H9 (cell line): ENCODE data around the gene PPBP. TPM values are rescaled to one million over a fixed set of nuclear protein-coding genes. Genes with fewer than 3 reads are reported as not detected.

Experiments
- DNase-seq: peaks from one replicate; pipeline ENCODE4 v3.0.0-alpha.2; 2017
- H2AFZ ChIP-seq: one replicate; pipeline ENCODE4 v1.6.1; 2013; ENCODE audit warnings: mild to moderate bottlenecking, low read length, control low read depth, moderate library complexity
- H2AK5ac ChIP-seq: 2 replicates; pipeline ENCODE4 v1.6.1; 2013; ENCODE audit warnings: low read length, control low read depth, mixed read lengths; ENCODE audit not compliant: insufficient read length
- H2BK120ac ChIP-seq: one replicate; pipeline ENCODE4 v1.6.1; 2013; ENCODE audit warnings: low read depth, mild to moderate bottlenecking, low read length, control low read depth, inconsistent platforms; ENCODE audit not compliant: poor library complexity, severe bottlenecking
- H2BK12ac ChIP-seq: 2 replicates; pipeline ENCODE4 v1.6.1; 2013; ENCODE audit warnings: low read length, control low read depth, mixed read lengths, low read depth; ENCODE audit not compliant: insufficient read length
- H2BK15ac ChIP-seq: 2 replicates; pipeline ENCODE4 v1.6.1; 2013; ENCODE audit warnings: low read depth, low read length, control low read depth
- H2BK20ac ChIP-seq: one replicate; pipeline ENCODE4 v1.6.1; 2013; ENCODE audit warnings: low read depth, mild to moderate bottlenecking, low read length, control low read depth, inconsistent platforms; ENCODE audit not compliant: poor library complexity, severe bottlenecking
- H2BK5ac ChIP-seq: 2 replicates; pipeline ENCODE4 v1.6.1; 2013; ENCODE audit warnings: low read length, control low read depth, mixed read lengths; ENCODE audit not compliant: insufficient read length
- H3K14ac ChIP-seq: 2 replicates; pipeline ENCODE4 v1.6.1; 2013; ENCODE audit warnings: low read length, control low read depth; ENCODE audit not compliant: insufficient read depth
- H3K18ac ChIP-seq: 2 replicates; pipeline ENCODE4 v1.6.1; 2013; ENCODE audit warnings: low read depth, mild to moderate bottlenecking, mixed read lengths, low read length, control low read depth; ENCODE audit not compliant: insufficient read length
- H3K23ac ChIP-seq: 2 replicates; pipeline ENCODE4 v1.6.1; 2013; ENCODE audit warnings: low read length, control low read depth, mixed read lengths, low read depth; ENCODE audit not compliant: insufficient read length
- H3K23me2 ChIP-seq: 2 replicates; pipeline ENCODE4 v1.6.1; 2013; ENCODE audit warnings: low read depth, mild to moderate bottlenecking, mixed read lengths, low read length, control low read depth; ENCODE audit not compliant: insufficient read length, poor library complexity, severe bottlenecking
- H3K27ac ChIP-seq: 2 replicates; pipeline ENCODE4 v1.5.1; 2013; ENCODE audit warnings: low read length, control low read depth, mixed read lengths, low read depth; ENCODE audit not compliant: insufficient read length
- H3K27me3 ChIP-seq: 2 replicates; pipeline ENCODE4 v1.6.1; 2013; ENCODE audit warnings: low read length, control low read depth, inconsistent platforms; ENCODE audit not compliant: insufficient read depth
- H3K4ac ChIP-seq: 2 replicates; pipeline ENCODE4 v1.6.1; 2013; ENCODE audit warnings: low read depth, mild to moderate bottlenecking, control low read depth, inconsistent platforms, low read length, moderate library complexity
- H3K4me1 ChIP-seq: 2 replicates; pipeline ENCODE4 v1.6.1; 2013; ENCODE audit warnings: low read length, control low read depth, inconsistent platforms; ENCODE audit not compliant: insufficient read depth
- H3K4me2 ChIP-seq: 2 replicates; pipeline ENCODE4 v1.6.1; 2013; ENCODE audit warnings: low read length, control low read depth, mixed read lengths; ENCODE audit not compliant: insufficient read length, insufficient read depth
- H3K56ac ChIP-seq: 2 replicates; pipeline ENCODE4 v1.6.1; 2013; ENCODE audit warnings: low read depth, mild to moderate bottlenecking, mixed read lengths, low read length, control low read depth; ENCODE audit not compliant: insufficient read length
- H3K79me1 ChIP-seq: 2 replicates; pipeline ENCODE4 v1.6.1; 2013; ENCODE audit warnings: low read depth, mild to moderate bottlenecking, moderate library complexity, low read length, control low read depth, inconsistent platforms; ENCODE audit not compliant: insufficient read depth, poor library complexity, severe bottlenecking
- H3K79me2 ChIP-seq: 2 replicates; pipeline ENCODE4 v1.6.1; 2013; ENCODE audit warnings: low read length, control low read depth, inconsistent platforms; ENCODE audit not compliant: insufficient read depth
- H3K9ac ChIP-seq: 2 replicates; pipeline ENCODE4 v1.6.1; 2013; ENCODE audit warnings: low read length, control low read depth, mixed read lengths; ENCODE audit not compliant: insufficient read length; ENCODE audit errors: extremely low read depth
- H3K9me3 ChIP-seq: one replicate; pipeline ENCODE4 v1.6.1; 2013; ENCODE audit warnings: low read depth, low read length, inconsistent platforms; ENCODE audit not compliant: control insufficient read depth
- H3T11ph ChIP-seq: one replicate; pipeline ENCODE4 v1.6.1; 2013; ENCODE audit warnings: mild to moderate bottlenecking, low read length, control low read depth, inconsistent platforms
- H4K20me1 ChIP-seq: one replicate; pipeline ENCODE4 v1.6.1; 2013; ENCODE audit not compliant: control insufficient read depth, insufficient read length, insufficient read depth
- H4K5ac ChIP-seq: 2 replicates; pipeline ENCODE4 v1.6.1; 2013; ENCODE audit warnings: low read depth, mild to moderate bottlenecking, mixed read lengths, low read length, control low read depth; ENCODE audit not compliant: insufficient read length
- H4K8ac ChIP-seq: replicated peaks from 2 replicates; pipeline ENCODE4 v1.6.1; 2013; ENCODE audit warnings: low read length, control low read depth, mixed read lengths, low read depth; ENCODE audit not compliant: insufficient read length
- H4K91ac ChIP-seq: 2 replicates; pipeline ENCODE4 v1.6.1; 2013; ENCODE audit warnings: low read depth, mild to moderate bottlenecking, moderate library complexity, mixed read lengths, low read length, control low read depth; ENCODE audit not compliant: insufficient read length
- H3K27ac Mint-ChIP-seq, 3 experiments: 2 replicates in 2 of 3; 3 replicates in 1 of 3; pipeline ENCODE4 v1.8.0; 2020 to 2021; ENCODE audit warnings: mixed read lengths in 3 of 3, mild to moderate bottlenecking in 1 of 3, moderate library complexity in 1 of 3
- H3K27me3 Mint-ChIP-seq: 2 replicates; pipeline ENCODE4 v1.8.0; 2021; ENCODE audit warnings: low read depth, mild to moderate bottlenecking, moderate library complexity, mixed read lengths
- H3K36me3 Mint-ChIP-seq, 3 experiments: 2 replicates in 2 of 3; 3 replicates in 1 of 3; pipeline ENCODE4 v1.8.0; 2020 to 2021; ENCODE audit warnings: low read depth in 3 of 3, mixed read lengths in 3 of 3; ENCODE audit not compliant: insufficient read depth in 1 of 3
- H3K4me1 Mint-ChIP-seq, 2 experiments: 2 replicates each; pipeline ENCODE4 v1.8.0; 2020; ENCODE audit warnings: mixed read lengths in 2 of 2
- H3K4me3 Mint-ChIP-seq, 2 experiments: 2 replicates in 1 of 2; 3 replicates in 1 of 2; pipeline ENCODE4 v1.8.0; 2020 to 2021; ENCODE audit warnings: mild to moderate bottlenecking in 2 of 2, mixed read lengths in 2 of 2, moderate library complexity in 1 of 2
- H3K9me3 Mint-ChIP-seq, 2 experiments: 2 replicates in 1 of 2; 3 replicates in 1 of 2; pipeline ENCODE4 v1.8.0; 2020; ENCODE audit warnings: mild to moderate bottlenecking in 2 of 2, mixed read lengths in 2 of 2, moderate library complexity in 1 of 2
- CTCF ChIP-seq: fragments of 200-600 bp; sonication (generic); conservative IDR thresholded peaks from 3 replicates; pipeline ENCODE4 v1.8.0; 2021; ENCODE audit warnings: antibody characterized with exemption, mild to moderate bottlenecking
- WGBS: extraction: QIAGEN DNeasy Blood & Tissue Kit; methylation state at CpG from one replicate; pipeline ENCODE4 v1.1.7; 2013; ENCODE audit warnings: missing lambda C conversion rate, low lambda C conversion rate, mixed read lengths; ENCODE audit not compliant: insufficient read length; ENCODE audit errors: extremely low coverage; 5-methylcytosine and 5-hydroxymethylcytosine counted together
- total RNA-seq: library from RNA; stranded (reverse); gene quantifications from 2 replicates; pipeline ENCODE4 v1.2.1, GENCODE V29; 2021

The PPBP gene
- total RNA-seq, 1 experiment from 2014 or later: 0.33 TPM

DNA sequence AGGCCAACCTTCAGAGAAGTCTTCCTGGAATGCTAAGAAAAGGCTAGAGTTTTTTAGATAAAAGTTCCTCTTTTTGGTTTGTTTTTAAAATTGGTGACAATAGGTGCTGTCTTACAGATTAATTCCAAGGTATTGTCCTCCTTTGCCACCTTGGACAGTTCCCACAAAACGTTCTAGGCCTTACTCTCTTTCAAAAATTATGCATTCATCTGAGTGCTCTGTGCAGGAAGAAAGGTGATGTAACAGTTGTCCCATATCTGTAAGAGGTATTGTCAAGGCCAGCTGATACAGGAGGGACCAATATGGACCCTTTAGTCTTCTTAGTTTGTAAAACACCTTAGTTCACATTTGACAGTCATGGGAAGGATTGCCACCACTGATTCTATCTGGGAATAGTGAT is 26.3 kb upstream of the PPBP start:
- Histone ChIP-seq H3K4ac (no peak overlapping the region), H2BK20ac (no peak overlapping the region), H2BK12ac (no peak overlapping the region), H3K4me2 (no peak overlapping the region), H3K9me3 (no peaks in the 10 kb centered on the region), H3K27ac (no peak overlapping the region), H3T11ph (no peak overlapping the region), H3K23me2 (no peaks in the 10 kb centered on the region), H4K5ac (no peak overlapping the region), H2BK5ac (no peak overlapping the region), H3K79me1 (no peaks in the 10 kb centered on the region), H2BK120ac (no peak overlapping the region), H3K4me1 (peaks cover 5% of the 10 kb centered on the region; the same call in 1 of the 2 replicates), H3K27me3 (no peaks in the 10 kb centered on the region), H3K79me2 (no peaks in the 10 kb centered on the region), H4K20me1 (no peaks in the 10 kb centered on the region), H4K91ac (no peak overlapping the region), H3K9ac (no peak overlapping the region), H3K56ac (no peak overlapping the region), H3K18ac (no peak overlapping the region), H4K8ac (no peak overlapping the region), H2AK5ac (no peak overlapping the region), H2AFZ (no peak overlapping the region), H3K14ac (no peak overlapping the region), H3K23ac (no peak overlapping the region), H2BK15ac (no peak overlapping the region)
- no peak overlapping the region for H3K27ac Mint-ChIP-seq
- no peak overlapping the region for H3K4me3 Mint-ChIP-seq
- H3K36me3 Mint-ChIP-seq: peaks cover 0 to 15% (median 4%) of the 10 kb centered on the region in 3 experiments; a peak in 4 of 7 replicates
- no peak for TF ChIP-seq CTCF
- peaks cover 0 to under 1% of the 10 kb centered on the region in 2 experiments; a peak in 1 of 5 replicates for H3K9me3 Mint-ChIP-seq
- no peaks in the 10 kb centered on the region for H3K27me3 Mint-ChIP-seq
- peaks cover 18 to 24% of the 10 kb centered on the region in 2 experiments for H3K4me1 Mint-ChIP-seq
- no CpG with 5 or more reads among the region's 1 CpG for WGBS
- no peak for DNase-seq
